Large intestine (tissue), 3 donors: ENCODE measurements around the gene ACSL3. TPM values are rescaled to one million over a fixed set of nuclear protein-coding genes. Genes with fewer than 3 reads are reported as not detected.
A peak's percentile ranks its signal among the peaks of the same experiment; 100 is the strongest.

Experiments
- DNase-seq, 2 donors: peaks; one replicate each; pipeline versions ENCODE4 v3.0.0 to v3.0.0-alpha.2; 2013
- H3K27ac ChIP-seq: one replicate; pipeline ENCODE4 v1.5.1; 2013; ENCODE audit warnings: low read length
- H3K27me3 ChIP-seq: 2 replicates; pipeline ENCODE4 v1.6.1; 2013; ENCODE audit warnings: low read length; ENCODE audit not compliant: control insufficient read depth, insufficient read depth
- H3K36me3 ChIP-seq: 2 replicates; pipeline ENCODE4 v1.6.1; 2013; ENCODE audit warnings: low read length; ENCODE audit not compliant: control insufficient read depth, insufficient read depth
- H3K4me1 ChIP-seq: one replicate; pipeline ENCODE4 v1.6.1; 2013; ENCODE audit warnings: low read length; ENCODE audit not compliant: control insufficient read depth, insufficient read depth
- H3K4me3 ChIP-seq: one replicate; pipeline ENCODE4 v1.5.1; 2013; ENCODE audit warnings: low read length
- H3K9me3 ChIP-seq: one replicate; pipeline ENCODE4 v1.6.1; 2013; ENCODE audit warnings: mild to moderate bottlenecking, low read depth, low read length, moderate library complexity; ENCODE audit not compliant: control insufficient read depth
- WGBS: methylation state at CpG from one replicate; pipeline ENCODE4 v1.1.5; 2013; ENCODE audit warnings: low lambda C conversion rate; ENCODE audit not compliant: insufficient coverage; 5-methylcytosine and 5-hydroxymethylcytosine counted together
- polyA plus RNA-seq: library from polyadenylated mRNA; unstranded; fragments of 120-200 nt; gene quantifications from one replicate; pipeline ENCODE4 v1.2.1, GENCODE V29; 2013

Gene ACSL3
- polyA plus RNA-seq, 1 donor = 34.8 TPM

DNA sequence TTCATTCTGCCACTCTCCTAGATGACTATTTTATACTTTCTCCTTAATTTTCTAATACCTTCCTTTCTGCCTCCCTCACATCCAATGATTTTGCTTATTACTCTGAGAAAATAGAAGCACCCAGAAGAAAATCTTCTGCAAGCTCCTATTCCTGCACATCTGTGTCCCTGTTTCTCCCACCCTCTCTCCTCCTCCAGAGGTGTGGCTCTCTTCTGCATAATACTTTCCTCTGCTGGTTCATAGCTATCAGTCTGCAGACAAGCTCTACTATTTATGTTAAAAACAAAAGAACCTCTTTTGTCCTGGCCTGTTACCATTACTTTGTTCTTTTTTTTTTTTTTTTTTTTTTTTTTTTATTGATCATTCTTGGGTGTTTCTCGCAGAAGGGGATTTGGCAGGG is 34.3 kb downstream of the ACSL3 start:
- Histone ChIP-seq H3K9me3 (no peaks in the 10 kb centered on the region), H3K4me1 (no peaks in the 10 kb centered on the region), H3K27me3 (no peaks in the 10 kb centered on the region), H3K4me3 (no peak overlapping the region), H3K27ac (no peak overlapping the region), H3K36me3 (peaks cover 2% of the 10 kb centered on the region)
- no peak for DNase-seq
- no CpG with 5 or more reads among the region's 1 CpG for WGBS

DNA sequence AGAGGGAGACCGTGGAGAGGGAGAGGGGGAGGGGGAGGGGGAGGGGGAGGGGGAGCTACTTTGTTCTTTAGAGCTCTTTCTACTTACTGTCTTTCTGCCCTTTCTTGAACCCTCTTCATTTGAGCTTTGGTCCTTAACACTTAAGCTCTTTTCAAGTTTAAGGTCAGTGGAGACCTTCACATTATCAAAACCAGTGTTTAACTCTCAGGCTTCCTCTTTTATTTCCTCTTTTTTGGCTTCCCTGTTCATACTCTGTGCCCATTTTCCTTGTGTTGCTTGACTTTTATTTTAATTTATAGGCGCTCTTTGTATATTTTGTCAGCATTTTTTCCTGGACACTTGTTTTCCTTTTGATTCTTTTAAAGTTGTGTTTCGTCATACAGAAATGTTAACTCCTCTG is 37.1 kb downstream of the ACSL3 start:
- no peaks in the 10 kb centered on the region for H3K4me1 ChIP-seq
- WGBS = 87% methylated on average over 2 of the region's 3 CpGs
- no peaks in the 10 kb centered on the region for H3K27me3 ChIP-seq
- DNase-seq = no peak
- no peak overlapping the region for H3K27ac ChIP-seq
- no peaks in the 10 kb centered on the region for H3K9me3 ChIP-seq
- no peaks in the 10 kb centered on the region for H3K36me3 ChIP-seq
- no peak overlapping the region for H3K4me3 ChIP-seq

DNA sequence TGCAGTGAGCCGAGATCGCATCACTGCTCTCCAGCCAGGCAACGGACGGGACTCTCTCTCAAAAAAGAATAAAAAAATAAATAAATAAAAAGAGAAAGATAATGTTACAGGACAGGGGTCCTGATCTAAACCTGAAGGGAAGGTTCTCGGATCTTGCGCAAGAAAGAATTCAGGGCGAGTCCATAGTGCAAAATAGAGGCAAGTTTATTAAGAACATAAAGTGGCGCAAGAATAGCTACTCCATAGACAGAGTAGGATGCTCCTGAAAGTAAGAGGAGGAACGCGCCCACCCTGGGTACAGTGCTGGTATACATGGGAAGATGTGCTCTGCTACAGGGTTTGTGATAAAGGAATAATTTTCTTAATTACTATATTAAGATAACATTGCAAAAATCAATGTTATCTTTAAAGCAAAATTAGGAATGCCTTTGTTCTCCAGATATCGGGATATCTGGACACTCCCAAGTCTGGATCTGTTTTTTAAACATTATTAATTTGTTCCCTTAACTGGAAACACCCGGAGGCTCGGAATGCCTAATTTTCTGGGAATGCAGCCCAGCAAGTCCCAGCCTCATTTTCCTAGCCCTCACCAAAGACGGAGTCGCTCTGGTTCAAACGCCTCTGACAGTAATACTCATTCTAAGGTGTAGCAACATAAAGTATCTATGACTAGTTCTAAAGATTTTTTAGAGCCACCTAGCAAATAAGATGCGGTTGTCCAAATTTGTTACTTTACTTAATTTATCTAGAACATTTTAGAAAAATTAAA is 38.8 kb downstream of the ACSL3 start:
- DNase-seq = peak in 1 of 2 donors; percentile 9
- peaks cover under 1% of the 10 kb centered on the region for H3K36me3 ChIP-seq
- H3K4me3 ChIP-seq = no peak overlapping the region
- H3K9me3 ChIP-seq = no peaks in the 10 kb centered on the region
- H3K27me3 ChIP-seq = no peaks in the 10 kb centered on the region
- no peak overlapping the region for H3K27ac ChIP-seq
- WGBS = 77% methylated on average over 5 of the region's 17 CpGs
- H3K4me1 ChIP-seq = no peaks in the 10 kb centered on the region

DNA sequence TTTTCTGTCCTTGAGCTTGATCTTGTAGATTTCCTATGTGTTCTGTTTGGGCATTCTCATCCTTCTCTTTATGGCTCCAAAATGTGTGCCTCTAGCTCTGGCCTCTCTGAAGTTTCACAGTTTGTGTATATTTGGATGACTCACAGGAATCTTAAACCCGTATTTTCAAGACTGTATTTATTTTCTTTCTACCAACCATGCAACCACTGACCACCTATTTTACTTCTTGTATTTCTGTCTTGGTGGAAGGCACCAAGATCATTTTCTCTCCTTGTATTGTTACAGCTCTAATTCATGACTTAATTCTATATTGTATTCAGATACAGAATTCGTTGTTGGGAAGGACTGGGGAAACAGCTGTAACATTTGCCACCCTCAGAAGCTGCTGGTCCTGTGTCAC is 39.5 kb downstream of the ACSL3 start:
- Histone ChIP-seq H3K9me3 (no peaks in the 10 kb centered on the region), H3K4me1 (no peaks in the 10 kb centered on the region), H3K27me3 (no peaks in the 10 kb centered on the region), H3K27ac (no peak overlapping the region), H3K4me3 (no peak overlapping the region), H3K36me3 (peaks cover 3% of the 10 kb centered on the region)
- DNase-seq = no peak
- 67% methylated on average over 1 of the region's 2 CpGs for WGBS

DNA sequence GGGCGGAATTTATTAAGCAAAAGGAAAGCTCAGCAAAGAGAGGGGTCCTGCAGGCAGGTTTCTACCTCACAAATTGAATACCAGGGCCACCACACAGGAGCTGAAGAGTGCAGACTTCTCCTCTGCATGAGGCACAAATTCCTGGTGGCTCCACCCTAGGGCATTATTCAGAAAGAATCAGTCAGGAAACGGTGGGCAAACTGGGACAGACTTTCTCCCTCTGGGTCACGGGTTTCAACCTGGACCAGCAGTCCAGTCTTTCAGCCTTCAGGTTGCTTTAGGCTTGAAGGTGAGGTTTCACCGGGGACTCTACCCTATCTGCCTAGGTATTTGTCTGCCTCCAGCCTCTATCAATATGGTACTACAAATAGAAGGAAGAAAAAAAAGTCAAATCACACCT is 41.8 kb downstream of the ACSL3 start:
- no peaks in the 10 kb centered on the region for H3K4me1 ChIP-seq
- 100% methylated on average over 1 of the region's 4 CpGs for whole genome bisulfite sequencing
- no peak overlapping the region for H3K4me3 ChIP-seq
- H3K9me3 ChIP-seq = no peaks in the 10 kb centered on the region
- DNase-seq = no peak
- no peak overlapping the region for H3K27ac ChIP-seq
- H3K36me3 ChIP-seq = peaks cover 11% of the 10 kb centered on the region
- no peaks in the 10 kb centered on the region for H3K27me3 ChIP-seq

DNA sequence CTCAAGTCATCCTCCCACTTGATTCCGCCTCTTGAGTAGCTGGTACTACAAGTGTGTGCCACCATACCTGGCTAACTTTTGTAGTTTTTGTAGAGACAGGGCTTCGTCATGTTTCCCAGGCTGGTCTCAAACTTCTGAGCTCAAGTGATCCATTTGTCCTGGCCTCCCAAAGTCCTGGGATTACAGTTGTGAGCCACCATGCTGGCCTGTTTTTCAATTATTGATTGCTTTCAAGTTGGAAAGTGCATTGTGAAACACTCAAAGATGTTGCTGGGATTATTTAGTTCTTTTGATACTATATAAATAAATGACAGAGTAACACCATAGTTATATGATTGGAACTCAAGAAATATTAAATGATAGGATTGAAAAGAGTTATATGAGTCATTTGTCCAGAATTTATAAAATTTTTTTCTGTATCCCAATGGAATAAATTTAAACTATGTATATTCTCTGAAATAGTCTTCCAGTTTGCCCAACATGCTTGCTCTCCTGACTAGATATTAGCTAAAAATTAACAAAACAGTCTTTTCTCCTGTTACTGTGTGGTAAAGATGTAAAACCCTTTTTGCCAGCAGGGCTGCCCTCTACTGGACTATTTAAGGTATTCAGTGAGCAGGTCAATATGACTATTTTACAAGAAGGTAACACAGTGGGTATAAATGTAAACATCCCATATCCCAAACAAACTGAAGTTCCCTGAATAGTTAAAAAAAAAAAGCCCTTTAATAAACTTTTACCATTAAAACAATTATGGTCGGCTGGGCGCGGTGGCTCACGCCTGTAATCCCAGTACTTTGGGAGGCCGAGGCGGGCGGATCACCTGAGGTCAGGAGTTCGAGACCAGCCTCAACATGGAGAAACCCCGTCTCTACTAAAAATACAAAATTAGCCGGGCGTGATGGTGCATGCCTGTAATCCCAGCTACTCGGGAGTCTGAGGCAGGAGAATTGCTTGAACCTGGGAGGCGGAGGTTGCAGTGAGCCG is 42.7 kb downstream of the ACSL3 start:
- DNase-seq = peak; percentile 29 to 49
- H3K27ac ChIP-seq = no peak overlapping the region
- no peaks in the 10 kb centered on the region for H3K27me3 ChIP-seq
- no peak overlapping the region for H3K4me3 ChIP-seq
- H3K4me1 ChIP-seq = no peaks in the 10 kb centered on the region
- no CpG with 5 or more reads among the region's 16 CpGs for WGBS
- peaks cover 11% of the 10 kb centered on the region for H3K36me3 ChIP-seq
- no peaks in the 10 kb centered on the region for H3K9me3 ChIP-seq

DNA sequence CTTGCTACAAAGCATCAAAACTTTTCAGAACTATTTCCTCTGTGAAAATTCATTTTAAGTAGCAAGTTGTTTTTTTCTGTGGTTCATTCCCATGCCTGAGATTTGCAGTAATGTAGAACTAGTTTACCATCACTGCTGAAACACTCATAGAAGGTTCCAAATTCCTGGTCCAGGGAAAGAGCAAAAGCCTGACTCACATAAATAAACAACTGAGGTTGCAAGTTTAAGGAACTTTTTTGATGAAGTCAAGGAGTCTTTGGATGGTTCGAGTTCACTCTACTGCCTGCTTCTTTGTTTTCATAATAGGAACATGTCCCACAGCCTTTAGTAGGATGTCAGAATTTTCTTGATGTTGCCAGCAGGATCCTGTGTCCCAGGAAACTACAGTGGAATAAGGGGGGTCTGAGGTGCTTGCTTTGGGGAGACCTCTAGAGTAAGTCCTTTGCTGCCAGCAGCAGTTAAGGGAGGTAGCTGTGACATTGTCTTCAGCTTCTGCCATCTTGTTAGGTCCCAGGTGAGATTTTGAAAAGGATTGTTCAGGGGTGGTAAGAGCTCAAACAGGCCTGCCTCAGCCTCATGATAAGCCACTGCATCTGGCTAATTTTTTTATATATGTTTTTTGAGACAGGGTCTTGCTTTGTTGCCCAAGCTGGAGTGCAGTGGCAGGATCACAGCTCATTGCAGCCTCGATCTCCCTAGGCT is 43.9 kb downstream of the ACSL3 start:
- H3K9me3 ChIP-seq = no peaks in the 10 kb centered on the region
- no peak for DNase-seq
- no CpG with 5 or more reads among the region's 2 CpGs for WGBS
- no peaks in the 10 kb centered on the region for H3K27me3 ChIP-seq
- H3K4me1 ChIP-seq = no peaks in the 10 kb centered on the region
- no peak overlapping the region for H3K4me3 ChIP-seq
- H3K27ac ChIP-seq = no peak overlapping the region
- H3K36me3 ChIP-seq = peaks cover 17% of the 10 kb centered on the region

DNA sequence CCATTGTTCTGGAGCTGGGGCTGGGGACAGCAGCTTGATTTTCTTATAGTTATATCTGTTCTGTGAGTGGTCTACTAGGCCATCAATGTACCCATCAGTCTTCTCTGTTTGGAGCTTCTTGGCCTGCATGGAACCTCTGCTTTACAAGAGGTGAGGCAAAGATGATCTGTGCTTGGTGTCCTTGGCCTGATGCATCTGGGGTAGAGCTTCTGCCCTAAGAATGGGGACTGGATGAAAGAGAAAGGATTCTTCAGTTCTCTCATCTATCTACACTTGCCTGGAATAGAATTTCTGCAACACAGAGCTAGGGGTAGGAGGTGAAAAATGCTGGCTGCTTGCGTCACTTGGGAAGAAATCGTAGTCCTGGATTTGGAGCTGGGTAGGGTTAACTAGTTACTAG is 46.2 kb downstream of the ACSL3 start:
- no peaks in the 10 kb centered on the region for H3K27me3 ChIP-seq
- H3K27ac ChIP-seq = no peak overlapping the region
- no peaks in the 10 kb centered on the region for H3K4me1 ChIP-seq
- H3K4me3 ChIP-seq = no peak overlapping the region
- no CpG with 5 or more reads among the region's 2 CpGs for WGBS
- DNase-seq = no peak
- H3K36me3 ChIP-seq = peaks cover 19% of the 10 kb centered on the region
- no peaks in the 10 kb centered on the region for H3K9me3 ChIP-seq

DNA sequence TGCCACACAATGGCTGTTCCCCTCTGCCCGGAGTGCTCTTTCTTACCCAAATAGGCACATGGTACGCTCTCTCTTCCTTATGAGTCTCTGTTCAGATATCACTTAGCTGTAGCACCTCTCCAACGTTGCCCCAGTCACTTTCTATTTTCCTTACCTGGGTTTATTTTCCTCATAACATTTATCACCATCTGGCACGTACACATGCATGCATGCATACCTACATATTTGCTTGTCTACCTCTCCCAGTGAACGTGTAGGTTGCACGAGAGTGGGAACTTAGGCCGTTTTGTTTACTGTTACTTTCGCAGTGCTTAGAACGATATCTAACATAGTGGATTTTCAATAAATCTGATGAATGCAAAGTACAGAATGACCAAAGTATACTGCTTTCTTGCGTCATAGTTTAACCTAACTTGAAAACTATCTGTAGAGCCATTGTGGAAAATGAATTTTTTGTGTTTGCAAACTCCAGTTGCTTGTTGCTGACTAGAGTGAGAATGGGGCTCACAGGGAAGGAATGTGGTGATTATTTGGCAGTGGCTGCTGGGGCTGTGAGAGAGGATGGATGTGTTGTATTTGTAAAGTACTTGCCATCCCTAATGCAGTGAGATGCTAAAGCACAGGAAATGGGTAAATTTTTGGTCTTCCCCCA is 47.1 kb downstream of the ACSL3 start:
- H3K9me3 ChIP-seq = no peaks in the 10 kb centered on the region
- no peak overlapping the region for H3K4me3 ChIP-seq
- WGBS = 93% methylated on average over 4 of the region's 10 CpGs
- no peaks in the 10 kb centered on the region for H3K4me1 ChIP-seq
- H3K27ac ChIP-seq = no peak overlapping the region
- peaks cover 21% of the 10 kb centered on the region for H3K36me3 ChIP-seq
- DNase-seq = no peak
- H3K27me3 ChIP-seq = no peaks in the 10 kb centered on the region

DNA sequence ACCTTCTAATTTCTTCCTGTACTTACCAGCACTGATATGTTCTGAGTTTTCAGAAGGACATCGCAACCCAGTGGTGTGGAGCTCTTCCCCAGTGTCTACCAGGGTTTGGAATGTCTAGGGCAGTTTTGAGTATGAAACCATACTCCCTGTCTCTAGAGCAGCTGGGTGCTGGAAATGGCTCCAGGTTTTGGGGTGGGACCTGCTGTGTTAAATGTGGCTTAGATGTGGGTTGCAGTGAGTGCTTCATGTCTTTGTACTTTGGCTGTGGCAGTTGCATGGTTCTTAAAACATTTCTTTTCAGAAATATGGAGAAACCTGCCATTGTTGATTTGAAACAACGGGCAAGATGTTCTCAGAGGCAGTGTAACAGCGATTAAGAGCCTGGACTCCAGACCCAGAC is 48.5 kb downstream of the ACSL3 start:
- H3K36me3 ChIP-seq = peaks cover 22% of the 10 kb centered on the region
- H3K4me1 ChIP-seq = no peaks in the 10 kb centered on the region
- no peaks in the 10 kb centered on the region for H3K27me3 ChIP-seq
- H3K27ac ChIP-seq = no peak overlapping the region
- no peak for DNase-seq
- no peak overlapping the region for H3K4me3 ChIP-seq
- WGBS = no CpG with 5 or more reads among the region's 3 CpGs
- no peaks in the 10 kb centered on the region for H3K9me3 ChIP-seq
